Neuron (in vitro differentiated cells): ENCODE data around the gene RNF213.

Experiments used
- H2AFZ ChIP-seq: one replicate; pipeline ENCODE4 v1.6.1; 2013; ENCODE audit warnings: low read depth, mild to moderate bottlenecking, inconsistent platforms, low read length, moderate library complexity
- H3K27me3 ChIP-seq: one replicate; pipeline ENCODE4 v1.6.1; 2013; ENCODE audit warnings: low read length; ENCODE audit not compliant: insufficient read depth
- H3K36me3 ChIP-seq: one replicate; pipeline ENCODE4 v1.6.1; 2013; ENCODE audit warnings: low read length; ENCODE audit not compliant: insufficient read depth
- H3K4me1 ChIP-seq: one replicate; pipeline ENCODE4 v1.6.1; 2013; ENCODE audit warnings: low read length; ENCODE audit not compliant: insufficient read depth
- H3K4me3 ChIP-seq: 2 replicates; pipeline ENCODE4 v1.5.1; 2013; ENCODE audit warnings: mild to moderate bottlenecking, low read length, moderate library complexity
- H3K9me3 ChIP-seq: one replicate; pipeline ENCODE4 v1.6.1; 2013; ENCODE audit warnings: low read length

RNF213 gene

GRCh38 chr17:80287806-80288567 lies 27.3 kb downstream of the RNF213 start:
- no peaks in the 10 kb centered on the region for H3K9me3 ChIP-seq
- H3K4me3 ChIP-seq, result no peak overlapping the region
- H3K36me3 ChIP-seq, result no peaks in the 10 kb centered on the region
- no peak overlapping the region for H2AFZ ChIP-seq
- H3K27me3 ChIP-seq, result no peaks in the 10 kb centered on the region
- peaks cover 14% of the 10 kb centered on the region for H3K4me1 ChIP-seq

DNA sequence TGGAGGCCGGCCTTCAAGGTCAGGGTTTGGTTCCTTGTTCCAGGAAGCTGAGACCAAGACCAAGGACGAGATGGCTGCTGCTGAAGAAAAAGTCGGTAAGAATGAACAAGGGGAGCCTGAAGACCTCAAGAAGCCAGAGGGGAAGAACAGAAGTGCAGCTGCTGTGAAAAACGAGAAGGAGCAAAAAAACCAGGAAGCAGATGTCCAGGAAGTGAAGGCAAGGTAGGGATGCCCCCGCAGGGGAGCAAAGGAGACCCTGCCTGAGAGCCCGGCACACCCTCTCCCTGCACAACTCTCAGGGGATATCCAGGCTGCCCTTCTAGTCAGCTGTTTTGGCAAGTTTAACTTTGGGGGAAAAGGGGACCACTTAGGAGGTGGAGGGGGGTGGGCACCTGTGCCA lies 29.0 kb downstream of the RNF213 start:
- H3K4me1 ChIP-seq, result peaks cover 14% of the 10 kb centered on the region
- H3K36me3 ChIP-seq, result no peaks in the 10 kb centered on the region

DNA sequence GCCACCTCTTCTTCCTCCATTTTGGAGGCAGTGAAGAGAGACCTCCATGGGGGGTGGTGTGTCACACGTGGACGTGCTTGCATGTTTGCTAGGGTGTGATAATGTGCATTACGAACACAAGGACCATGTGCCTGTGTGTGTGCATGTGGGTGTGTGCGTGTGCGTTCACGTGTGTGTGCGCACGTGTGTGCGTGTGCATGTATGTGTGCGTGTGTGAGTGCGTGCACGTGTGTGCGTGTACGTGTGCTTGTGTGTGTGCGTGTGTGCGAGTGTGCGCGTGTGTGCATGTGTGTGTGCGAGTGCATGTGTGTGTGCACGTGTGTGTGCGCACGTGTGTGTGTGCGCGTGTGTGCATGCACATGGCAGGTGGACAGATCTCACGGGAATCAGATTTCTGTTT lies 29.5 kb downstream of the RNF213 start:
- Histone ChIP-seq H3K27me3 (no peaks in the 10 kb centered on the region), H3K4me3 (no peak overlapping the region), H3K4me1 (peaks cover 14% of the 10 kb centered on the region), H3K36me3 (peaks cover under 1% of the 10 kb centered on the region), H2AFZ (no peak overlapping the region), H3K9me3 (no peaks in the 10 kb centered on the region)

More for the DNA sequence above, 29.0 kb downstream of the RNF213 start:
- H3K4me3 ChIP-seq, result no peak overlapping the region
- no peak overlapping the region for H2AFZ ChIP-seq
- no peaks in the 10 kb centered on the region for H3K27me3 ChIP-seq
- no peaks in the 10 kb centered on the region for H3K9me3 ChIP-seq

GRCh38 chr17:80291260-80291659 lies 30.6 kb downstream of the RNF213 start:
- H2AFZ ChIP-seq, result no peak overlapping the region
- H3K36me3 ChIP-seq, result peaks cover 7% of the 10 kb centered on the region
- no peaks in the 10 kb centered on the region for H3K27me3 ChIP-seq
- no peaks in the 10 kb centered on the region for H3K9me3 ChIP-seq
- peaks cover 14% of the 10 kb centered on the region for H3K4me1 ChIP-seq
- H3K4me3 ChIP-seq, result no peak overlapping the region

DNA sequence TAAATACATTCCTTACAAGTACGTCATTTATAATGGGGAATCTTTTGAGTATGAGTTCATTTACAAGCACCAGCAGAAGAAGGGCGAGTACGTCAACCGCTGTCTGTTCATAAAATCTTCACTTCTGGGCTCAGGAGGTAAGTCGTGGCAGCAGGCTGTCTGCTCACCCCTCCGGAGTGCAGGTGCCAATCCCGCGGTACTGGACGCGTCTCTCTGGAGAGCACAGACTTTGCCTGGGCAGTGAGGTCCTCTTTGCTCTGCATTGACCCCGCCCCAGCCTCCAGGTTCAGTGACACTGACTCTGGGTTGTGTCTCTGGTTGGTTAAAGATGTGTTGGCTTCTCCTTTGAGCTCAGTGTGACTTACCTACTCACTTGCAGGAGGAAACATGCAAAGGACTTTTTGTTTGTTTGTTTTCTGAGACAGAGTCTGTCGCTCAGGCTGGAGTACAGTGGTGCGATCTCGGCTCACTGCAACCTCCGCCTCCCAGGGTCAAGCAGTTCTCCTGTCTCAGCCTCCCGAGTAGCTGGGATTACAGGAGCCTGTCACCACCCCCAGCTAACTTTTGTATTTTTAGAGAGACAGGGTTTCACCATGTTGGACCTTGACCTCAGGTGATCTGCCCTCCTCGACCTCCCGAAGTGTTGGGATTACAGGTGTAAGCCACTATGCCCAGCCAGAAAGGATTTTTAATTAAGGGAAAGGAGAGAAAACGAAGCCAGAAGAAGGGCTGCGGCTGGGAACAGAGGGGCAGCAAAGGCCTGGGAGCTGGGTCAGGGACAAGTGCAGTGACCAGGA lies 31.2 kb downstream of the RNF213 start:
- H2AFZ ChIP-seq, result no peak overlapping the region
- no peaks in the 10 kb centered on the region for H3K27me3 ChIP-seq
- H3K36me3 ChIP-seq, result peaks cover 10% of the 10 kb centered on the region
- H3K4me1 ChIP-seq, result peaks cover 14% of the 10 kb centered on the region
- no peak overlapping the region for H3K4me3 ChIP-seq
- no peaks in the 10 kb centered on the region for H3K9me3 ChIP-seq

DNA sequence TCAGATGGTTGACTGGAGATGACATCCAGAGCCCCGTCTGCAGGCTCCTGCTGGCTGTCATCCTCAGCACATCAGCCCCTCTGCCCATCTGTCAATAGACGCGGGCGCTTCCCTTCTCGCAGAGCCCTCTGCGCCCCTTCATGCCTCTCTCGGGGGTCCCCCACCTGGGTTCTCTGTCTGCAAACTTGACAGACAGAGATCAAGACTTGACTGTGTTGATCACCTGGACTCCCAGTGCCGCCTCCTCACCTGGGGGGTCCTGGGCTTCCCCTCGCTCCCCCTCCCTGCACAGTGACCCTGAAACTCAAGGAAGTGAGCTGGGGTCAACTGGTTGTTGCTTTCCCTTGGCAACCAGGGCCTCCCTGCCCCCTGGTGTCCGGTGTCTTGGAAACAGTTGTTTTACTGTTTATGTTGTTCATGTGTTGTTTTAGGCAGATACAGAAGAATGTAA lies 31.9 kb downstream of the RNF213 start:
- no peak overlapping the region for H2AFZ ChIP-seq
- H3K36me3 ChIP-seq, result peaks cover 10% of the 10 kb centered on the region
- H3K4me3 ChIP-seq, result no peak overlapping the region
- H3K27me3 ChIP-seq, result no peaks in the 10 kb centered on the region
- no peaks in the 10 kb centered on the region for H3K9me3 ChIP-seq
- peaks cover 14% of the 10 kb centered on the region for H3K4me1 ChIP-seq

DNA sequence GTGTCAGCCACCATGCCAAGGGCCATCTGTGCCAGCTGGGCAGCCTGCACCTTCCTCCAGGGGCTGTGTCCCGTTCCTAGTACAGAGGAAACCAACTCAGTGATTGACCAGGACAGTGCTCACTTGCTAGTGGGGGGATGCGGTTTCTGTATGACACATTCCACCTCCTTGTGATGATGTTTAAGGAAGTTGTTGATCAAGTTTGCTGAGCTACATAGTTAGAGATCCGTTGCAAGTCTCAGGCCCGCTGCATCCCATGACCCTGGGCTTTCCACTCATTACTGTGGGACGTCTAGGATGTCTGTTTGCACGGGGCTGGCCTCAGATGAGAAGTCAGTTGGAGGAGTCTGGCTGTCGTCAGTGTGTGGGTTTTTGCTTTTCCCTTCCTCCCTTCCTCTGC lies 33.6 kb downstream of the RNF213 start:
- H3K27me3 ChIP-seq, result no peaks in the 10 kb centered on the region
- H3K4me3 ChIP-seq, result no peak overlapping the region
- H3K36me3 ChIP-seq, result peaks cover 18% of the 10 kb centered on the region
- H3K9me3 ChIP-seq, result no peaks in the 10 kb centered on the region
- no peak overlapping the region for H2AFZ ChIP-seq
- H3K4me1 ChIP-seq, result peaks cover 14% of the 10 kb centered on the region

GRCh38 chr17:80294653-80295052 lies 34.0 kb downstream of the RNF213 start:
- Histone ChIP-seq H3K4me1 (peaks cover 14% of the 10 kb centered on the region), H3K27me3 (no peaks in the 10 kb centered on the region), H3K9me3 (no peaks in the 10 kb centered on the region), H2AFZ (no peak overlapping the region), H3K4me3 (no peak overlapping the region), H3K36me3 (peaks cover 19% of the 10 kb centered on the region)

GRCh38 chr17:80295146-80295545 lies 34.5 kb downstream of the RNF213 start:
- peaks cover 19% of the 10 kb centered on the region for H3K36me3 ChIP-seq
- no peak overlapping the region for H2AFZ ChIP-seq

GRCh38 chr17:80295559-80295958 lies 34.9 kb downstream of the RNF213 start:
- Histone ChIP-seq H3K36me3 (peaks cover 19% of the 10 kb centered on the region), H3K4me3 (no peak overlapping the region)

More at GRCh38 chr17:80295146-80295545, 34.5 kb downstream of the RNF213 start:
- Histone ChIP-seq H3K9me3 (peaks cover 1% of the 10 kb centered on the region), H3K27me3 (no peaks in the 10 kb centered on the region), H3K4me1 (peaks cover 14% of the 10 kb centered on the region), H3K4me3 (no peak overlapping the region)

GRCh38 chr17:80296221-80296620 lies 35.6 kb downstream of the RNF213 start:
- Histone ChIP-seq H3K27me3 (no peaks in the 10 kb centered on the region), H3K36me3 (peaks cover 19% of the 10 kb centered on the region)

More at GRCh38 chr17:80295559-80295958, 34.9 kb downstream of the RNF213 start:
- H3K4me1 ChIP-seq, result peaks cover 14% of the 10 kb centered on the region
- H2AFZ ChIP-seq, result no peak overlapping the region
- peaks cover 3% of the 10 kb centered on the region for H3K9me3 ChIP-seq
- H3K27me3 ChIP-seq, result no peaks in the 10 kb centered on the region

DNA sequence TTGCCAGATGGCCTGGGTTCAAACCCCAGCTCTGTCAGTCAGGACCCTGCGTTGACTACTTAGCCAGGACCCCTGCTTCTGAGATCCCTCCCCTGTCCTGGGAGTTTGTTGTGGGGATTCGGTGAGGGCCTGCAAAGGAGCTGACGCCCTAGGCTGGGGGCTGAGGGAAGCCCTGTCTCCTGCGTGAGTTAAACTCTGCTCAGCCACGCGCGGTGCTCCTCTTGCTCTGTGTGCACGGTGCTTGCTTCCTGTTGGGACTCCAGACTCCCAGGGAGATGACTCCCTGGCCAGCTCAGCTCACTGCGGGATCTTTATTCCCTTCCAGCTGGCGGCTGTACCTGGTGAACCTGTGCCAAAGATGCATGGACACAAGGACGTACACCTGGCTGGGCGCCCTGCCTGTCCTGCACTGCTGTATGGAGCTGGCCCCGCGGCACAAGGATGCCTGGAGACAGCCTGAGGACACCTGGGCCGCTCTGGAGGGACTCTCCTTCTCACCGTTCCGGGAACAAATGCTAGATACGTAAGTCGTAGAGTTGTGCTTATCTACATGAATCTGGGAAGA lies 37.4 kb downstream of the RNF213 start:
- H2AFZ ChIP-seq, result no peak overlapping the region
- H3K9me3 ChIP-seq, result peaks cover 6% of the 10 kb centered on the region
- H3K27me3 ChIP-seq, result no peaks in the 10 kb centered on the region
- no peak overlapping the region for H3K4me3 ChIP-seq
- H3K4me1 ChIP-seq, result no peaks in the 10 kb centered on the region
- peaks cover 22% of the 10 kb centered on the region for H3K36me3 ChIP-seq

More at GRCh38 chr17:80296221-80296620, 35.6 kb downstream of the RNF213 start:
- Histone ChIP-seq H2AFZ (no peak overlapping the region), H3K4me3 (no peak overlapping the region), H3K9me3 (peaks cover 3% of the 10 kb centered on the region), H3K4me1 (peaks cover 14% of the 10 kb centered on the region)
